SU-DHL-6 (cell line): Measurements from ENCODE around the gene OMP.

ENCODE experiments used
- H2AFZ ChIP-seq: fragments of 200-600 bp; sonication (generic); 2 replicates; pipeline ENCODE4 v1.6.1; 2014; ENCODE audit warnings: low read depth, mild to moderate bottlenecking, moderate library complexity, mixed read lengths, antibody characterized with exemption, low read length; ENCODE audit not compliant: severe bottlenecking
- H3F3A ChIP-seq: fragments of 200-600 bp; shearing (Covaris generic); 2 replicates; pipeline ENCODE4 v1.6.0; 2016; ENCODE audit warnings: antibody characterized with exemption, mild to moderate bottlenecking; ENCODE audit not compliant: insufficient read depth
- H3K27ac ChIP-seq: fragments of 200-600 bp; sonication (generic); 2 replicates; pipeline ENCODE4 v1.5.1; 2016; ENCODE audit warnings: low read depth, mild to moderate bottlenecking, low read length, moderate library complexity, mixed read lengths
- H3K27me3 ChIP-seq: fragments of 200-600 bp; sonication (generic), shearing (Covaris generic); 2 replicates; pipeline ENCODE4 v1.6.0; 2014; ENCODE audit warnings: mild to moderate bottlenecking, low read length
- H3K36me3 ChIP-seq: fragments of 200-600 bp; sonication (generic); 2 replicates; pipeline ENCODE4 v1.6.1; 2014; ENCODE audit warnings: mild to moderate bottlenecking, low read length, mixed read lengths
- H3K4me2 ChIP-seq: fragments of 300-600, 200-600 bp; shearing (Covaris generic), sonication (generic); 2 replicates; pipeline ENCODE4 v1.6.0; 2014; ENCODE audit warnings: low read length, low read depth, mild to moderate bottlenecking; ENCODE audit not compliant: poor library complexity, severe bottlenecking
- H3K4me3 ChIP-seq: fragments of 200-600 bp; sonication (generic); 2 replicates; pipeline ENCODE4 v1.5.1; 2014; ENCODE audit warnings: antibody characterized with exemption, low read length, mild to moderate bottlenecking, mixed read lengths; ENCODE audit not compliant: insufficient read depth, poor library complexity, severe bottlenecking
- H3K79me2 ChIP-seq: fragments of 200-600 bp; sonication (generic); 2 replicates; pipeline ENCODE4 v1.6.1; 2014; ENCODE audit warnings: mild to moderate bottlenecking, low read length, moderate library complexity; ENCODE audit not compliant: insufficient read depth
- H3K9ac ChIP-seq: fragments of 200-600 bp; sonication (generic); 2 replicates; pipeline ENCODE4 v1.7.0; 2014; ENCODE audit warnings: mild to moderate bottlenecking, low read length
- H3K9me2 ChIP-seq: fragments of 200-600 bp; sonication (generic); replicated peaks from 2 replicates; pipeline ENCODE4 v1.6.1; 2014; ENCODE audit warnings: low read length; ENCODE audit not compliant: insufficient read depth
- H3K9me3 ChIP-seq: fragments of 200-600 bp; sonication (generic); 2 replicates; pipeline ENCODE4 v1.6.1; 2014; ENCODE audit warnings: low read length, mixed read lengths; ENCODE audit not compliant: insufficient read depth
- H4K20me1 ChIP-seq: fragments of 200-600 bp; sonication (generic); 2 replicates; pipeline ENCODE4 v1.6.1; 2014; ENCODE audit warnings: low read depth, mild to moderate bottlenecking, antibody characterized with exemption, low read length, moderate library complexity, mixed read lengths
- CTCF ChIP-seq: fragments of 200-600 bp; sonication (generic); IDR thresholded peaks from one replicate; pipeline ENCODE4 v1.5.1; 2017; ENCODE audit warnings: antibody characterized with exemption, mild to moderate bottlenecking, low read length, moderate library complexity; ENCODE audit not compliant: insufficient read depth, poor library complexity, severe bottlenecking
- EZH2phosphoT487 ChIP-seq: fragments of 200-600 bp; sonication (generic), shearing (Covaris generic); conservative IDR thresholded peaks from 2 replicates; pipeline ENCODE4 v1.6.1; 2018; ENCODE audit warnings: mild to moderate bottlenecking, antibody characterized with exemption, low read length, moderate library complexity, mixed read lengths

Gene OMP

GRCh38 chr11:77090046-77090372 is 12.6 kb upstream of the OMP start:
- H3K27ac ChIP-seq: no peak overlapping the region
- no peak overlapping the region for H3K9ac ChIP-seq
- no peaks in the 10 kb centered on the region for H3K79me2 ChIP-seq
- H3K4me2 ChIP-seq: no peak overlapping the region
- no peak overlapping the region for H2AFZ ChIP-seq
- no peak for TF ChIP-seq CTCF
- no peak for TF ChIP-seq EZH2phosphoT487
- H3K9me3 ChIP-seq: no peaks in the 10 kb centered on the region
- no peaks in the 10 kb centered on the region for H3K9me2 ChIP-seq
- no peaks in the 10 kb centered on the region for H4K20me1 ChIP-seq
- H3K27me3 ChIP-seq: no peaks in the 10 kb centered on the region
- H3K36me3 ChIP-seq: no peaks in the 10 kb centered on the region
- H3K4me3 ChIP-seq: no peak overlapping the region
- no peaks in the 10 kb centered on the region for H3F3A ChIP-seq

GRCh38 chr11:77090373-77091111 is 12.1 kb upstream of the OMP start:
- no peaks in the 10 kb centered on the region for H3F3A ChIP-seq

GRCh38 chr11:77091146-77091940 is 11.3 kb upstream of the OMP start:
- Histone ChIP-seq H3K9me3 (no peaks in the 10 kb centered on the region), H3K79me2 (no peaks in the 10 kb centered on the region), H3K27me3 (no peaks in the 10 kb centered on the region), H3K27ac (no peak overlapping the region), H3K4me2 (no peak overlapping the region), H3K36me3 (no peaks in the 10 kb centered on the region), H3K9me2 (no peaks in the 10 kb centered on the region), H4K20me1 (no peaks in the 10 kb centered on the region), H3K9ac (no peak overlapping the region), H3K4me3 (no peak overlapping the region), H3F3A (no peaks in the 10 kb centered on the region), H2AFZ (no peak overlapping the region)
- TF ChIP-seq EZH2phosphoT487 (no peak), CTCF (peak; percentile 89)

More at GRCh38 chr11:77090373-77091111, 12.1 kb upstream of the OMP start:
- Histone ChIP-seq H3K27me3 (no peaks in the 10 kb centered on the region), H3K9ac (no peak overlapping the region), H4K20me1 (no peaks in the 10 kb centered on the region), H3K27ac (no peak overlapping the region), H3K36me3 (no peaks in the 10 kb centered on the region), H3K9me2 (no peaks in the 10 kb centered on the region), H3K4me2 (no peak overlapping the region), H3K4me3 (no peak overlapping the region), H3K9me3 (no peaks in the 10 kb centered on the region), H2AFZ (no peak overlapping the region), H3K79me2 (no peaks in the 10 kb centered on the region)
- no peak for TF ChIP-seq CTCF
- no peak for TF ChIP-seq EZH2phosphoT487
